Omental fat pad (tissue), 4 donors: ENCODE results near the gene ALG5. TPM values are rescaled to one million over a fixed set of nuclear protein-coding genes. Genes with fewer than 3 reads are reported as not detected.

Experiments used
- ATAC-seq: fragments of 150-250 bp; one replicate; pipeline ENCODE4 v1.9.1; 2016; ENCODE audit warnings: mild to moderate bottlenecking, moderate library complexity; ENCODE audit not compliant: low FRiP score
- DNase-seq: peaks from one replicate; pipeline ENCODE4 v3.0.0-alpha.2; 2019; ENCODE audit warnings: low spot score
- total RNA-seq, 4 donors: library from RNA; depleted of rRNA; stranded (reverse); fragments of >200 nt; gene quantifications; one replicate each; pipeline ENCODE4 v1.1.0, GENCODE V29; 2016
- TF ChIP-seq, protein P1 (sequence below), 3 donors: fragments of 450-650 bp; IDR thresholded peaks; one replicate each; pipeline ENCODE4 v1.5.1; 2016 to 2017; ENCODE audit warnings: antibody characterized with exemption in 3 of 3, mild to moderate bottlenecking in 3 of 3, moderate library complexity in 2 of 3

The ALG5 gene
- total RNA-seq, 4 donors from 2014 or later, result 21.0 to 41.3 (median 29.4) TPM

DNA sequence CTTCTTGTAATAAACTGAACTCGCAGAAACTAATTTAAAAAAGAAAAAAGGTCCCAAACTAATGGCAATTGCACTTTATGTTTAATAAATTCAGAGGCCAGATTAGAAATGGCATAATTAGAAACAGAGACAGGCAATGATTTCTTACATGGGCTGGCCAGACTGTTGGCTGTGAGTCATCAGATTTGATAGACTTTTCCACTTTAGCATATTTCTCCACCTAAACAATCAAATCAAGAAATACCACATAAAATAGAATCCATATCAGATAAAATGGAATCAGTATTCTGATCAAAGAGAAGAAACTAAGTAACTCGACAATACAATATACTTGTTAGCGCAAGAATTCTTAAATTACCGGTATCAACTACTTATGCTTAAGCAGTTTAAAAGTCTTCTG lies 30.5 kb upstream of the ALG5 start:
- DNase-seq (no peak), ATAC-seq (no peak)
- TF ChIP-seq, protein P1, sequence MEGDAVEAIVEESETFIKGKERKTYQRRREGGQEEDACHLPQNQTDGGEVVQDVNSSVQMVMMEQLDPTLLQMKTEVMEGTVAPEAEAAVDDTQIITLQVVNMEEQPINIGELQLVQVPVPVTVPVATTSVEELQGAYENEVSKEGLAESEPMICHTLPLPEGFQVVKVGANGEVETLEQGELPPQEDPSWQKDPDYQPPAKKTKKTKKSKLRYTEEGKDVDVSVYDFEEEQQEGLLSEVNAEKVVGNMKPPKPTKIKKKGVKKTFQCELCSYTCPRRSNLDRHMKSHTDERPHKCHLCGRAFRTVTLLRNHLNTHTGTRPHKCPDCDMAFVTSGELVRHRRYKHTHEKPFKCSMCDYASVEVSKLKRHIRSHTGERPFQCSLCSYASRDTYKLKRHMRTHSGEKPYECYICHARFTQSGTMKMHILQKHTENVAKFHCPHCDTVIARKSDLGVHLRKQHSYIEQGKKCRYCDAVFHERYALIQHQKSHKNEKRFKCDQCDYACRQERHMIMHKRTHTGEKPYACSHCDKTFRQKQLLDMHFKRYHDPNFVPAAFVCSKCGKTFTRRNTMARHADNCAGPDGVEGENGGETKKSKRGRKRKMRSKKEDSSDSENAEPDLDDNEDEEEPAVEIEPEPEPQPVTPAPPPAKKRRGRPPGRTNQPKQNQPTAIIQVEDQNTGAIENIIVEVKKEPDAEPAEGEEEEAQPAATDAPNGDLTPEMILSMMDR (IDR thresholded peaks at IDR 0.05), result no peak

DNA sequence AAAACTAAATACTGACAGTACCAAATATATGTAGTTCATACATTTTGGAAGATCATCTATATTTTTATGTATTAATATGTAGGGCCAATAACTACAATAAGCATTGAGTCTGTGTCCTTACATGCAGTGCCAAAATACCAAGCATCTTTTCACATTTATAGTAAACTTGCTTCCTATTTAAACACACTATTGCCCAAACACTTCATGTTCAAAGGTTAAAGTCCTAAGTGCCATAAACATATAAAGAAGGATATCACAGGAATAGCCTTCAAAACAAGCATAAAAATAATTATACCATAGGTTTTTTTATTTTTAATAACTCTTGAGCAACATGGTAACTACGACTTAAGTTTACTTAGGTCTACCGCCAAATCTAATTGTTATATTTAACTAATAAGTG lies 28.5 kb upstream of the ALG5 start:
- ATAC-seq (no peak), DNase-seq (no peak)
- TF ChIP-seq, protein P1 (IDR thresholded peaks at IDR 0.05), result no peak

DNA sequence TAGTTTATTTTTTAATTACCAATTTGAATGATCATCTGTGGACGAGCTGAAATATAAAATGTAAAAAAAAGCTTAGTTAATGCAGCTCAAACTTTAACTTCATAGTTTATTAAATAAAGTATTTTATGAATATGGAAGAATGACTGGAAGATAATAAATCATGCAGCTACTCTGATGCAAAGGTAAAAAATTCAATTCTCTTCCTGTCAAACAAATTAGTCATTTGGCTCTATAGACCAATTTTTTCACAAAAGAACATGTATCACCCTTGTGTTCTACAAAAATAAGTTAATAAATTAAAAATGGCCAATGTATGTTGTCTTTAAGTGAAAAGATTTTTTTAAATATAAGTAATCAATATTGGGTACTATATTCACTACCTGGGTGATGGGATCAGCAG lies 27.6 kb upstream of the ALG5 start:
- ATAC-seq (no peak), DNase-seq (no peak)
- TF ChIP-seq, protein P1 (IDR thresholded peaks at IDR 0.05), result no peak

DNA sequence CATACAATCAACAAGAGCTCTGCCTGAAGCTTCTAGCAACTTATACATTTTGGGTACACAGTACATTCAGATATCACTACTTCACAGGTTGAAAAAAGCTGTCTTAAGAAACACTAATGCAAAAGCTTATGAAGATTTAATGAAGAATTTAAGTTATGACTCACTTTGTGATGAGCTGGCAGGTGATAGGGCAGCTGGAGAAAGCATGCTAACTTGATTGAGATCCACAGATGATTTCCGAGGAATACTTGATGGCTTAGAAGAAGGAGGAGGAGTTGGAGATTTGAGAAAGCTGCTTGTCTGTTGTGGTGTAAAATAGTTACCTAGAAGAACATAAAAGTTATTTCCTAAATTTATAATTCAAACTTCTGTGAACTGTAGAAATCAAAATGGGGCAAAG lies 24.7 kb upstream of the ALG5 start:
- ATAC-seq (no peak), DNase-seq (no peak)
- TF ChIP-seq, protein P1 (IDR thresholded peaks at IDR 0.05), result no peak

DNA sequence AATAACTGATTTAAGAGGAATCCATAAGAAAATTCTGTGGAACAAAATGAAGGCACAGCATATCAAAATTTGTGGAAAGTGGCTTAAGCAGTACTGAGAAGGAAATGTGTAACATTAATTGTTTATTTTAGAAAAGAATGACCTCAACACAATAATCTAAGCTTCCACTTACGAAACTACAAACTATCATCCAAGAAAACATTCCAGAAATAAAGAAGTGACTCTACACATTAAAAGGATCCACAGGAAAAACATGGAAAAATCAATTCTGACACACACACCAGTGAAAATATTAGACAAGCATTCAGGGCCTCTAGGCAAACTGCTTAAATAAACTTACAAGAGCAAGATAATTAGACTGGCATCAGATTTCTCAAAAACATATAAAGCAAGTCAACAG lies 15.5 kb upstream of the ALG5 start:
- TF ChIP-seq, protein P1 (IDR thresholded peaks at IDR 0.05), result no peak
- ATAC-seq (no peak), DNase-seq (no peak)

DNA sequence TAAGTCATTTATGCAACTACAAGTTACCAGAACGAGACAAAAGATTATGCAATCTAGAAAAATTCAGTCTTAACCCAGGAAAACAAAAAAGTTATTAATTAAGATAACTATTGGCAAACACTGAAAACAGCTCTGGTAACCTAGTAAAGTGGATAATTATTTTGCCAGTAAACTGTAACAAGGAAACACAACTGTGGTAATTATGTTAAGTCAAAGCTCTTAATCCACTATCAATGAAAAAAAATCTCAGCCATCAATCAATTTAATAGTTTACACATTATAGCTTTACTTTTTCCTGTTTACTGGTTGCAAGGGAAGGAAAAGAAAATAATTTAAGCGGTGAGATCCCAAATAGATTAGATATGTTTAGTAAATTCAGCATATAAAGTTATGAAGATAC lies 12.6 kb upstream of the ALG5 start:
- TF ChIP-seq, protein P1 (IDR thresholded peaks at IDR 0.05), result no peak
- ATAC-seq (no peak), DNase-seq (no peak)

DNA sequence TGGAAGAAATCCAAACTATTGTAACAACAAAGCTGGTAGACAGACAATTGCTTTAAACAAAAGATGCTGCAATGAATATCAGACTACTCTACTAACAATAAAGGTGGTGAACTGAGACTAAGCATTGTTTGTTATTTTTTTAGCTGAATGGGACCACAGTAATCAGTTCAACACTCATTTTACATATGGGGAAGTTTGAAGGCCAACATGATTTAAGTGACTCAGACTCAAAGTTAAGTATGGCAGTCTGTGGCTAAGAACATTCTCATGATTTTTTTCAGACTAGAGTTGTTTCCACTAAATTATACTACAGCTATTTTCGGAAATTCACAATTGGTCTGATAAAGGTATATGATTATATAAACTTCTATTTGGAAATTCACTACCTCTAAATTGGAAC lies 11.9 kb upstream of the ALG5 start:
- TF ChIP-seq, protein P1 (IDR thresholded peaks at IDR 0.05), result no peak
- ATAC-seq (no peak), DNase-seq (no peak)
